K562 (cell line): ENCODE data around the gene ZNF346. TPM values are rescaled to one million over a fixed set of nuclear protein-coding genes. Genes with fewer than 3 reads are reported as not detected.

Experiments used
- GATAD2B ChIP-seq: fragments of 450-650 bp; IDR thresholded peaks from 2 replicates; pipeline ENCODE4 v1.6.1; 2017; ENCODE audit warnings: mild to moderate bottlenecking, borderline replicate concordance
- HNRNPK ChIP-seq: fragments of 200-400 bp; formaldehyde crosslinking; IDR thresholded peaks from one replicate; pipeline ENCODE4 v1.6.1; 2018; ENCODE audit warnings: mild to moderate bottlenecking, low read depth, low read length; ENCODE audit not compliant: poor library complexity, severe bottlenecking
- MCM5 ChIP-seq: fragments of 450-650 bp; IDR thresholded peaks from 2 replicates; pipeline ENCODE4 v1.6.1; 2016; ENCODE audit warnings: low read depth
- NCOA1 ChIP-seq: fragments of 450-650 bp; IDR thresholded peaks from 2 replicates; pipeline ENCODE4 v1.6.1; 2016; ENCODE audit warnings: low read depth
- RCOR1 ChIP-seq, 2 experiments: IDR thresholded peaks; 2 replicates each; pipeline ENCODE4 v1.6.1; 2012; ENCODE audit warnings: low read depth in 2 of 2, low read length in 2 of 2, borderline replicate concordance in 1 of 2, improper control_type of control experiment in 1 of 2
- RFX1 ChIP-seq: fragments of 450-650 bp; IDR thresholded peaks from 2 replicates; pipeline ENCODE4 v1.6.1; 2016; ENCODE audit warnings: mild to moderate bottlenecking, moderate library complexity
- SLC30A9 ChIP-seq: fragments of 250-450 bp; sonication (Bioruptor Pico); IDR thresholded peaks from 2 replicates; pipeline ENCODE4 v1.8.0; 2022; ENCODE audit warnings: mild to moderate bottlenecking, moderate library complexity
- XRCC4 ChIP-seq: IDR thresholded peaks from one replicate; pipeline ENCODE4 v1.6.1; 2011; ENCODE audit not compliant: insufficient read depth, insufficient read length; ENCODE audit errors: extremely low read depth
- ZNF124 ChIP-seq: sonication (generic); formaldehyde crosslinking; IDR thresholded peaks from 2 replicates; pipeline ENCODE4 v1.8.1; 2022; ENCODE audit warnings: missing genetic modification reagents
- ZNF316 ChIP-seq: fragments of 450-650 bp; IDR thresholded peaks from 2 replicates; pipeline ENCODE4 v1.6.1; 2016
- polyA plus RNA-seq, 8 experiments: library from polyadenylated mRNA; depleted of rRNA in 4 of 8; stranded (reverse) in 5 of 8; unstranded in 3 of 8; fragments of >200 nt; fragmentation: Nextera tagmentation in 2 of 8; fragmentation: Illumina TruSeq in 1 of 8; extraction: Ambion mirVana in 2 of 8; extraction: Trizol in 1 of 8; gene quantifications; 2 replicates each; pipeline versions ENCODE4 v1.2.1 to v1.2.3, GENCODE V29; 2011 to 2014; ENCODE audit warnings: inconsistent platforms in 1 of 8, missing spikeins in 1 of 8
- total RNA-seq, 7 experiments: library from RNA; depleted of rRNA in 6 of 7; stranded (reverse); fragments of >200 nt in 6 of 7; fragmentation: Illumina TruSeq in 2 of 7; extraction: Trizol in 2 of 7; gene quantifications; 2 replicates each; pipeline versions ENCODE4 v1.2.1 to v1.2.3, GENCODE V29; 2011 to 2021; ENCODE audit warnings: low replicate concordance in 1 of 7
- TF ChIP-seq, protein P1 (sequence below), 2 experiments: fragments of 450-650 bp; formaldehyde crosslinking in 1 of 2; IDR thresholded peaks; 2 replicates each; pipeline versions ENCODE4 v1.4.0 to v1.6.1; 2014 to 2020; ENCODE audit warnings: mild to moderate bottlenecking in 2 of 2, borderline replicate concordance in 1 of 2, low read depth in 1 of 2
- TF ChIP-seq, protein P2 (sequence below): IDR thresholded peaks from 2 replicates; pipeline ENCODE4 v1.6.1; 2011; ENCODE audit warnings: borderline replicate concordance, low read depth, mild to moderate bottlenecking, moderate library complexity, low read length; ENCODE audit not compliant: insufficient read depth, poor library complexity, severe bottlenecking
- TF ChIP-seq, protein P3 (sequence below): fragments of 450-650 bp; IDR thresholded peaks from 2 replicates; pipeline ENCODE4 v1.7.0; 2016; ENCODE audit warnings: borderline replicate concordance
- TF ChIP-seq, protein P4 (sequence below): fragments of 250-450 bp; sonication (Bioruptor Pico); IDR thresholded peaks from 2 replicates; pipeline ENCODE4 v1.5.0; 2020; ENCODE audit warnings: mild to moderate bottlenecking

The ZNF346 gene
- total and polyA plus RNA-seq, 9 of the 15 experiments (the other 6 are each of a cell fraction or from before 2014, with no cell fraction given) = 5.0 to 25.1 (median 20.1) TPM

DNA sequence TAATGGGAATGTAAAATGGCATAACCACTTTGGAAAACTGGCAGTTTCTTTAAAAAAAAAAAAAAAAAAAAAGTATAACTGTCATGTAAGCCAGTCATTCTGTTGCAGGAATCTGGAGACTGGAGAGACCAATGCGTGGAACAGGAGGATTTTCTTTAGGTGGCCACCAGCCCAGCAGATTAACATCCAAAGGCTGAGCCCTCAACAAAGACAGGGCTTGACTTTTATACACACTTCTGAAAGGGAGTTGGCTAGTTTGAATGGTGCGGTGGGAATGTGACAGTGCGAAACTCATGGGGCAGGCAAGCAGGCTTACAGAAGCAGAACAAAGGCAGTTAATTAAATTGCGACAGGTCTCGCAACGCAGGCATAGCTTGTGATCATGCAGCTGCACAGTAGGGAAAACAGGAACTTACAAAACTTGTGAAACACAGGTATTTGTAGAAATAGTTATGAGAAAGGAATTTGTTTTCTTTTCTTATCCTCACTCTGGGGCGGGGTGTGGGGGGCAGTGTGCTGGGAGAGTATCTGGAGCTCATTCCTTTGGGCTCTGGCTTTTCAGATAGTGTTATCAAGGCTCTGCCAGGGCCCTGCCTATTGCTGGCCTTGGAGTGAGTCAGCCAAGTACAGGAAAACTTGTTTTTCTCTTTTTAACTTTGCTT is 27.9 kb upstream of the ZNF346 start (continued):
- TF ChIP-seq, protein P1, sequence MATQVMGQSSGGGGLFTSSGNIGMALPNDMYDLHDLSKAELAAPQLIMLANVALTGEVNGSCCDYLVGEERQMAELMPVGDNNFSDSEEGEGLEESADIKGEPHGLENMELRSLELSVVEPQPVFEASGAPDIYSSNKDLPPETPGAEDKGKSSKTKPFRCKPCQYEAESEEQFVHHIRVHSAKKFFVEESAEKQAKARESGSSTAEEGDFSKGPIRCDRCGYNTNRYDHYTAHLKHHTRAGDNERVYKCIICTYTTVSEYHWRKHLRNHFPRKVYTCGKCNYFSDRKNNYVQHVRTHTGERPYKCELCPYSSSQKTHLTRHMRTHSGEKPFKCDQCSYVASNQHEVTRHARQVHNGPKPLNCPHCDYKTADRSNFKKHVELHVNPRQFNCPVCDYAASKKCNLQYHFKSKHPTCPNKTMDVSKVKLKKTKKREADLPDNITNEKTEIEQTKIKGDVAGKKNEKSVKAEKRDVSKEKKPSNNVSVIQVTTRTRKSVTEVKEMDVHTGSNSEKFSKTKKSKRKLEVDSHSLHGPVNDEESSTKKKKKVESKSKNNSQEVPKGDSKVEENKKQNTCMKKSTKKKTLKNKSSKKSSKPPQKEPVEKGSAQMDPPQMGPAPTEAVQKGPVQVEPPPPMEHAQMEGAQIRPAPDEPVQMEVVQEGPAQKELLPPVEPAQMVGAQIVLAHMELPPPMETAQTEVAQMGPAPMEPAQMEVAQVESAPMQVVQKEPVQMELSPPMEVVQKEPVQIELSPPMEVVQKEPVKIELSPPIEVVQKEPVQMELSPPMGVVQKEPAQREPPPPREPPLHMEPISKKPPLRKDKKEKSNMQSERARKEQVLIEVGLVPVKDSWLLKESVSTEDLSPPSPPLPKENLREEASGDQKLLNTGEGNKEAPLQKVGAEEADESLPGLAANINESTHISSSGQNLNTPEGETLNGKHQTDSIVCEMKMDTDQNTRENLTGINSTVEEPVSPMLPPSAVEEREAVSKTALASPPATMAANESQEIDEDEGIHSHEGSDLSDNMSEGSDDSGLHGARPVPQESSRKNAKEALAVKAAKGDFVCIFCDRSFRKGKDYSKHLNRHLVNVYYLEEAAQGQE (IDR thresholded peaks at IDR 0.05; ENCODE audit: borderline replicate concordance) = peak; percentile 35; the same call in 1 of the 2 replicates
- TF ChIP-seq, protein P1 (CRISPR knock-in tag; IDR thresholded peaks at IDR 0.05; ENCODE audit: low read depth) = 0 out of 2 replicates have a peak, but pooled peaks have one; percentile 64
- peak; percentile 81 for TF ChIP-seq NCOA1
- no peak for TF ChIP-seq ZNF124 (CRISPR knock-in tag)
- TF ChIP-seq, protein P2, sequence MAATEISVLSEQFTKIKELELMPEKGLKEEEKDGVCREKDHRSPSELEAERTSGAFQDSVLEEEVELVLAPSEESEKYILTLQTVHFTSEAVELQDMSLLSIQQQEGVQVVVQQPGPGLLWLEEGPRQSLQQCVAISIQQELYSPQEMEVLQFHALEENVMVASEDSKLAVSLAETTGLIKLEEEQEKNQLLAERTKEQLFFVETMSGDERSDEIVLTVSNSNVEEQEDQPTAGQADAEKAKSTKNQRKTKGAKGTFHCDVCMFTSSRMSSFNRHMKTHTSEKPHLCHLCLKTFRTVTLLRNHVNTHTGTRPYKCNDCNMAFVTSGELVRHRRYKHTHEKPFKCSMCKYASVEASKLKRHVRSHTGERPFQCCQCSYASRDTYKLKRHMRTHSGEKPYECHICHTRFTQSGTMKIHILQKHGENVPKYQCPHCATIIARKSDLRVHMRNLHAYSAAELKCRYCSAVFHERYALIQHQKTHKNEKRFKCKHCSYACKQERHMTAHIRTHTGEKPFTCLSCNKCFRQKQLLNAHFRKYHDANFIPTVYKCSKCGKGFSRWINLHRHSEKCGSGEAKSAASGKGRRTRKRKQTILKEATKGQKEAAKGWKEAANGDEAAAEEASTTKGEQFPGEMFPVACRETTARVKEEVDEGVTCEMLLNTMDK = no peak
- TF ChIP-seq, protein P3, sequence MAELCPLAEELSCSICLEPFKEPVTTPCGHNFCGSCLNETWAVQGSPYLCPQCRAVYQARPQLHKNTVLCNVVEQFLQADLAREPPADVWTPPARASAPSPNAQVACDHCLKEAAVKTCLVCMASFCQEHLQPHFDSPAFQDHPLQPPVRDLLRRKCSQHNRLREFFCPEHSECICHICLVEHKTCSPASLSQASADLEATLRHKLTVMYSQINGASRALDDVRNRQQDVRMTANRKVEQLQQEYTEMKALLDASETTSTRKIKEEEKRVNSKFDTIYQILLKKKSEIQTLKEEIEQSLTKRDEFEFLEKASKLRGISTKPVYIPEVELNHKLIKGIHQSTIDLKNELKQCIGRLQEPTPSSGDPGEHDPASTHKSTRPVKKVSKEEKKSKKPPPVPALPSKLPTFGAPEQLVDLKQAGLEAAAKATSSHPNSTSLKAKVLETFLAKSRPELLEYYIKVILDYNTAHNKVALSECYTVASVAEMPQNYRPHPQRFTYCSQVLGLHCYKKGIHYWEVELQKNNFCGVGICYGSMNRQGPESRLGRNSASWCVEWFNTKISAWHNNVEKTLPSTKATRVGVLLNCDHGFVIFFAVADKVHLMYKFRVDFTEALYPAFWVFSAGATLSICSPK = no peak
- peak; percentile 47 for TF ChIP-seq ZNF316
- no peak; the same call in 1 of the 2 replicates for TF ChIP-seq GATAD2B
- TF ChIP-seq SLC30A9 (CRISPR knock-in tag) = no peak
- TF ChIP-seq XRCC4 = no peak
- peak in 1 of 2 experiments; percentile 71 for TF ChIP-seq RCOR1 (IDR thresholded peaks at IDR 0.05; ENCODE audit: borderline replicate concordance in 1 of 2, low read depth in 2 of 2, low read length in 2 of 2)
- no peak for TF ChIP-seq RFX1
- TF ChIP-seq MCM5 = no peak
- TF ChIP-seq HNRNPK = no peak
- TF ChIP-seq, protein P4, sequence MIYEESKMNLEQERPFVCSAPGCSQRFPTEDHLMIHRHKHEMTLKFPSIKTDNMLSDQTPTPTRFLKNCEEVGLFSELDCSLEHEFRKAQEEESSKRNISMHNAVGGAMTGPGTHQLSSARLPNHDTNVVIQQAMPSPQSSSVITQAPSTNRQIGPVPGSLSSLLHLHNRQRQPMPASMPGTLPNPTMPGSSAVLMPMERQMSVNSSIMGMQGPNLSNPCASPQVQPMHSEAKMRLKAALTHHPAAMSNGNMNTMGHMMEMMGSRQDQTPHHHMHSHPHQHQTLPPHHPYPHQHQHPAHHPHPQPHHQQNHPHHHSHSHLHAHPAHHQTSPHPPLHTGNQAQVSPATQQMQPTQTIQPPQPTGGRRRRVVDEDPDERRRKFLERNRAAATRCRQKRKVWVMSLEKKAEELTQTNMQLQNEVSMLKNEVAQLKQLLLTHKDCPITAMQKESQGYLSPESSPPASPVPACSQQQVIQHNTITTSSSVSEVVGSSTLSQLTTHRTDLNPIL (CRISPR knock-in tag) = no peak
